HG02981 (cell line): ENCODE results near the gene MYT1.

Source experiments
- ATAC-seq: cut with Tn5 transposase; IDR thresholded peaks from one replicate; pipeline ENCODE4 v1.9.1; 2021; ENCODE audit warnings: mild to moderate bottlenecking, moderate library complexity; ENCODE audit not compliant: unreplicated experiment

Gene MYT1

DNA sequence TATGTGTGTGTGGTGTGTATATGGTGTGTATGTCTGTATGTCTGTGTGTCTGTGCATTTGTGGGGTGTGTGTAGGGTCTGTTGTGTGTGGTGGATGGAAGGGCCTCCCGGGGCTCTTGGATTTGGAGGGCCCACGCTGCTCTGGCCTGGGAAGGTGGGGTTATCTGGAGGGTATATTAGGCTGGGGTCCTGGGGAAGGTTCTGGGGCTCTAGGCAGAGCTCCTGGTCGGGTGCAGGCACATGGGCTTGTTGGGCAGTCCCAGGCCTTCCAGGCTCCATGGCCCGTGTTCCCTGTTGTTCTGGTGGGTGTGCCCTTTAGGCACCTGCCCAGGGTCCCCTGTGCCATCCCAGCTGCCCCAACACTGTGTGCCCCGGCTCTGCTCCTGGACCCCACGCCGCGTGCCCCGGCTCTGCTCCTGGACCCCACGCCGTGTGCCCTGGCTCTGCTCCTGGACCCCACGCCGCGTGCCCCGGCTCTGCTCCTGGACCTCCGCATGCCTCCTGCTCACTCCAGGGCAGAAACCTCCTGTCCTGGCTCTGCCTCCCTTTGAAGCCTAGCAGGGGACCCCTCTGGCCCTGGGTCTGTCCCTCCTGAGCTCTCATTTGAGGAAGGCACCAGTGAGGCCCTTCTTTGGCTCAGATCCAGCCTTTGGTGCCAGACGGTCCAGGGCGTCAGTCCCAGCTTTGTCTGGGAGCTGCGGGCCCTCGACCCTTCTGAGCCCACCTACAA is 10.2 kb upstream of the MYT1 start:
- no peak for ATAC-seq

GRCh38 chr20:64154590-64155257 is 9.5 kb upstream of the MYT1 start:
- no peak for ATAC-seq

- no peak for ATAC-seq
These were observed 8.8 kb upstream of the MYT1 start for GRCh38 chr20:64155258-64156135.

GRCh38 chr20:64156136-64156885 is 7.9 kb upstream of the MYT1 start:
- no peak for ATAC-seq

DNA sequence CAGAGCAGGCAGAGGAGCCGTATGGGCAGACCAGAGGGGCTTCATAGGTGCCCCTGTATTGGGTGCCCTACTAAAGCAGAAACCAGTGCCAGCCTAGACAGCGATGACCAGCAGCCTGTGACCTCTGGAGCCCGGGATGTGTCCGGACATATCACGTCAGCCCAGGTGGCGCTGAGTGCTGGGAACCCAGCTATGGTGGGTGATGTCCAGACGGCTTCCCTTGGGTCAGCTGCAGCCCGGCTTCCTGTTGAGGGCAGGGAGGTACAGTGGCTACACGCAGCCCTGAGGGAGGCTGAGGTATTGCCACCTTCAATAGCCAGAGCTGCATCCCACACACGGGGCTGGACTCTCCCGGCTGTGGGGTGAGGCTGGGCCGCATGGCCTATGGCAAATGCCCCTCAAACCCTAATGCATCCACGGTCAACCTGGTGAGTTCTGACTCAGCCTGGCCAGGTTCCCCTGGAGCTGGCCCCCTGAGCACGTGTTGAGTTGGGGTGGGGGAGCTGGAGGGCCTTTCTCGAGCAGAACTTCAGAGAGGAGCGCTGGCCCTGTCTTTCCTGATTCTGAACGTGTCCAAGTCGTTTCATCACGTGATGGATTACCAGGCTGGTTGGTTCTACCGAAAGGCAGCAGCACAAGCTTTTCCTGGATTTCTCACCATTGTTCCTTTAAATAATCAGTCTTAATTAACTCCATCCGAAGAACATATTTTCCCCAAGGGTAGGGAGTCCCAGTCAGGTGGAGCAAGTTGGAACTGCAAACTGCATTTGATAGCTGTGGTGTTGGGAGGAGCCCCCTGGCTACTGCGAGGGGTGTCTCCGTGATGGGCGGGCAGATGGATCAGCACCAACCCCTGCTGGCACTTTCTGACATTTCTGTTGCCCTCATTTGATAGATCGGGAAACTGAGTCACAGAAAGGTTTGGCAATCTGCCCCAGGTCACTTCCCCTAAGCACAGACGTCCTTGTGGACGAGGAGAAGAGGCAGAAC is 7.1 kb upstream of the MYT1 start:
- ATAC-seq, result no peak

DNA sequence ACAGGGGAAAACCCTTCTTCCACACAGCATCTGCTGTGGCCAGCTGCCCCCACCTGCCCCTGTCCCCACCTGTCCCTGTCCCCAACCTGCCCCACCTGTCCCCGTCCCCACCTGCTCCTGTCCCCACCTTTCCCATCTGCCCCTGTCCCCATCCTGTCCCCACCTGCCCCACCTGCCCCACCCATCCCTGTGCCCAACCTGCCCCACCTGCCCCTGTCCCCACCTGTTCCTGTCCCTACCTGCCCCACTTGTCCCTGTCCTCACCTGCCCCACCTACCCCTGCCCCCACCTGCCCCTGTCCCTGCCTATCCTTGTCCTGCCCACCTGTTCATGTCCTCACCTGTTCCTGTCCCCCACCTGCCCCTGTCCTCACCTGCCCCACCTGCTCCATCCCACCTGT is 6.4 kb upstream of the MYT1 start:
- ATAC-seq, result no peak

DNA sequence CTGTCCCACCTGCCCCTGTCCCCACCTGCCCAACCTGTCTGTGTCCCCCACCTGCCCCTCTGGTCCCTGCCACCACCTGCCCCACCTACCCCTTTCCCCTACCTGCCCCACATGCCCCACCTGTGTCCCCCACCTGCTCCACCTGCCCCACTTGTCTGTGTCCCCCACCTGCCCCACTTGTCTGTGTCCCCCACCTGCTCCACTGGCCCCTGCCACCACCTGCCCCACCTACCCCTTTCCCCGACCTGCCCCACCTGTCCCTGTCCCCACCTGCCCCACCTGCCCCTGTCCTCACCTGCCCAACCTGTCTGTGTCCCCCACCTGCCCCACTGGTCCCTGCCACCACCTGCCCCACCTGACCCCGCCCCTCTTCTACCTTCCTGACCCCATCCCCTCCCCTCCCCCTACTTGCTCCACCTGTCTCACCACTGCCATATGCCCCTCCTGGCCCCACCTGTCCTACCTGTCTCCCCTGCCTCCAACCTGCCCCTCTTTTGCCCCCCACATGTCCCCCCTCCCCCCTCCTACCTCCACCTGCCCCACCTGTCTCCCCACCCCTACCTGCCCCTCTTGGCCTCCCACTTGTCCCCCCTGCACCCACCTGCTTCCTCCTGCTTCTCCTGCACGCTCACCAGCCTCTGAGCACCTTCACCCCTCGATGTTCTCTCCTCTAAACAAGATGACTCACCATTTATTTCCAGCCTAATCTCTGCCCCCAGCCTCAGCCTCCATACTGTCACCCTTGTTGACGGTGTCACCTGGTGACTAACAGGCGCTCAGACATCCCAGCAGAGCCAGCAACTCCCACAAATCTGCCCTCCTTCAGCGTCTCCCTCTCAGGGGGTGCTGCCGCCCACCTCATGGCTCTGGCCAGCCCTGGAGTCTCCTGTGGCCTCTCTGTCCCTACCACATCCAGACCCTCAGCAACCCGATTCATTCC is 5.6 kb upstream of the MYT1 start:
- no peak for ATAC-seq

- no peak for ATAC-seq
These were observed 5.0 kb upstream of the MYT1 start for GRCh38 chr20:64159286-64159680.

- no peak for ATAC-seq
These were observed 4.5 kb upstream of the MYT1 start for GRCh38 chr20:64159711-64160110.

DNA sequence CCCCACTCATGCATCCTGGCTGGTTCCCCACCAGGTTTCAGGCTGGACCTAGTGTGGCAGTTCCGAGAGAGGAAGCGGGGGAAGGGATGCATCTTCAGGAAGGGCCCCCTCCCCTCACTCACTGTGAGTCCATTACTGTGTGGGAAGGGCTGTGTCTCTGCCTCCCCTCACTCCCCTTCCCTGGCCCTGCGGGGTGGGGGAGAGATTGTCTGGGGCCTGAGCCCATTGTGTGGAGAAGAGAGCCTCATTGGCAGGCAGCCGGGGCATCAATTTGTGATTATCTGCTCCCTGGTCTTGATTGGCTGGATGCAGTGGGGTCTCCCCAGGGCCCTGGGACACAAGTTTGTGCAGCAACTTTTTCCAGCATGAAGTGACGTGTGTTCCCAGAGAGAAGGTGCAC is 4.1 kb upstream of the MYT1 start:
- no peak for ATAC-seq

DNA sequence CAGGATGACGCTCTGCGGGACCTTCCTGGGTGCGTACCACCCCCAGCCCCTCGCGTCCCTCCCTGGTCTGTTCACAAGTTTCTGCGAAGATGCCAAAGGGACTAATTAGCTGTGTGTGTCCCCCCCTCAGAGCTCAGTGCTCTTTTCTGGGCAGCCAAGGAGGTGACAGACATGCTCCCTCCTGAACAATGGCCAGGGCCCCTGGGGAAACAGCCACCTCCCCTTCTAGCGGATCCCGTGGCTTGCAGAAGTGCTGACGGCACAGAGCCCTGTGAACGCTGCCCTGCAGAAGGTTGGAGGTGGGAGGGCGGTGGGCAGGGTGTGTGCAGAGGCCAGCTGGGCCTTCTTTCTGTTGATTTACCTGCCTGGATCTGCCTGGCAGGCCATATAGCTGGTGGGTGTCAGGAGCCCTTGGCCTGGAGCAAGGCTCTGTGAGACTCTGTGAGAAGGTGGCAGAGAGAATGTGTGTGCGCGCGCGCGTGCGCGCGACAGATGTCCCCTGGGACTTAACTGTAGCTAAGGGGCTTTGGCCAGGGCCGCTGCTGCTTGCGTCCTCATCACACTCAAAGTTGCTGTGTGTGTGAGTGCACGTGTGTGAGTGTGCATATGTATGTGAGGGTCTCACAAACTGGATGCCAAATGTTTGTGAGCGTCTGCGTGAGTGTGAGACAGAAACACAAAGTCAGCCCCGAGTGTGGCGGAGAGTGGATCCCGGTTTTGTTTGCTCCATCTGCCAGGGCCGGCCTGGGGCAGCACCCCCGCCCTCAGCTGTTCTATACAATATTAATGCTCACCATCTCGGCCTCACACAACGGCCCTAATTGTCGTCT is 3.5 kb upstream of the MYT1 start:
- ATAC-seq, result no peak

- ATAC-seq, result no peak
These were observed 2.7 kb upstream of the MYT1 start for GRCh38 chr20:64161356-64162238.

DNA sequence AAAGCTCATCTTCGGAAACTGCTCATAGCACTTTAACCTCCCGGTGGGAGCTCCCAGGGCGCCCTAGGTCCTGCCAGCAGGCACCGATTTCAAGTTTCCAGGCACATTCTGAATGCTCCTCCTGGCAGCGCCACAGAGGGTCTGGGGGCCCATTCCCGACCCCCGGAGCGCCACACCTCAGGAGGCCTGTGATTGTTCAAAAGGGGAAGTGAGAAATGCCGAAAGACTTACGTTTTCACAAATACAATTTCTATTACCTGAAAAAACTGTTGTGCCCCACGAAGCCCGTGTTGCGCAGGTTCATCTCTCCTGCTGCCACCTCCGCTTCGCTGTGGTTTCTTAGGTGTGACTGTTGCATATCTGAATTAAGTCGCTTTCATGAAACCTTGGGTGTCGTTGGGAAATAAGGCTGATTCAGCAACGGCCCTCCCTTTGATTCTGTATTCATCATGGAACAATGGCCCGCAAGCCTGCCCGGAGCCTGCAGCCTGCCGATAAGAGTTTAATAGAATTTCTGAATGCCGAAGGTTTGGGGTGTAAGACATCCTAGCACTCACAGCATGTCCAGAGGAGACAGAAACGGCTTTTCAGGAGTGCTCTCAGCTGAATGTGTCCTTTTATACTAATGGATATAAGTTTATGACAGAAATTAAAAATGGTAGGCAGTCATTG is 1.9 kb upstream of the MYT1 start:
- no peak for ATAC-seq

- ATAC-seq, result no peak
These were observed 503 bp upstream of the MYT1 start for GRCh38 chr20:64163776-64164122.

DNA sequence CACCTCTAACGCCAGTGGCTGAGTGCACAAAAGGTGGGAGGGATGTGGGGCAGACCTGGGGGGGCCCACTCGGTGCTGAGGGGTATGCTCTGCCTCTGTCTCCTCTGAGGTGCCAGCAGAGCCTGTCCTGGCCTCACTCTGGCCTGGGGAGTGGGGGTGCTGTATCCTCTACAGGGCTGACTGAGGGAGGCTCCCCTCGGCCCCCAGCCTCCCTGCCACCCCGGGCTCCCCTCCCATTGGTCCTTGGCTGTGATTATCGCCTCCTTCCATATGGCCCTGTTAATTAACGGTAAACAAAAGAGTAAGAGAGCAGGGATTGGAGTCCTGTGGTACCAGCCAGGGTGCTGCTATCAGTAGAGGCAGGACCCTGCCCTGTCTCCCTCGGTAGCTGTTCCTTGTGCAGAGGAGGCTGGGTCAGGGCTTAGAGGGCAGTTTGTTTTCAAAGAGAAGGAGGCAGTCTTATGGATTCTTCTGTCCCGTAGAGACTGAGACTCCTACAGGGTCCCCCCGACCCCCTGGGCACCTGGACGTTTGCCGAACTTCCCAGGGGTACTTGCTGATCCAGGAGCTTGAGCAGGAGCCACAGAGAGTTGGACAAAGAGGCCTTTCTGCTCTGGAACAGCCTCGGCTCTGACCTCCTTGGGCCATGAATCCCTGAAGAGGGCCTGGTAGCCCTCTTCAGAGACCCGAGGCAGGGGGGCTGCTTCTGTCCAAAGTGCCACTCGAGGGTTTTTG is 1.8 kb downstream of the MYT1 start:
- ATAC-seq, result no peak
